Retinal pigment epithelial cell (primary cell): ENCODE measurements around the gene SUMF2.

ENCODE experiments used
- DNase-seq: peaks from one replicate; pipeline ENCODE4 v3.0.0-alpha.2; 2010; ENCODE audit warnings: low read depth
- H3K4me3 ChIP-seq: 2 replicates; pipeline ENCODE4 v1.5.1; 2011; ENCODE audit warnings: mild to moderate bottlenecking, low read length, control low read depth, moderate library complexity
- TF ChIP-seq, protein P1 (sequence below): conservative IDR thresholded peaks from 2 replicates; pipeline ENCODE4 v1.5.1; 2011; ENCODE audit warnings: low read depth, low read length, control low read depth, inconsistent platforms

Gene SUMF2

DNA sequence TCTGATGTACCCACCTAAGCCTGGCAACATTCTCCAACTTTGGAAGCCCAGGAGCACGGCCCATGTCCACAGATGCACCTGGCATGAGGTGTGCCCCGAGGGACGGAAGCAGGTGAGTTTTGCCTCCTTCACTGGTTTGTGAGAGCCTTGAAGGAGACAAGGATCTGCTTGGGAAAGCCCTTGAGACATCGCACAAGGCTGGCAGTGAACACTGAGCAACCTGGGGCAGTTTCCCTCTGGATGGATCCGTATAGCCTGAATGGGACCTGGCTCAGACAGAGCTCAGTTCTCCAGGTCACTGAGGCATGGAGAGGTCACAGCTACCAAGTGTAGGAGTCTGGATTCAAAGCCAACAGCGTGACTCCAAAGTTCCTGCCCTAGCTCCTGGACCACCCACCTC is 60.9 kb downstream of the SUMF2 start:
- no peak overlapping the region for H3K4me3 ChIP-seq
- TF ChIP-seq, protein P1, sequence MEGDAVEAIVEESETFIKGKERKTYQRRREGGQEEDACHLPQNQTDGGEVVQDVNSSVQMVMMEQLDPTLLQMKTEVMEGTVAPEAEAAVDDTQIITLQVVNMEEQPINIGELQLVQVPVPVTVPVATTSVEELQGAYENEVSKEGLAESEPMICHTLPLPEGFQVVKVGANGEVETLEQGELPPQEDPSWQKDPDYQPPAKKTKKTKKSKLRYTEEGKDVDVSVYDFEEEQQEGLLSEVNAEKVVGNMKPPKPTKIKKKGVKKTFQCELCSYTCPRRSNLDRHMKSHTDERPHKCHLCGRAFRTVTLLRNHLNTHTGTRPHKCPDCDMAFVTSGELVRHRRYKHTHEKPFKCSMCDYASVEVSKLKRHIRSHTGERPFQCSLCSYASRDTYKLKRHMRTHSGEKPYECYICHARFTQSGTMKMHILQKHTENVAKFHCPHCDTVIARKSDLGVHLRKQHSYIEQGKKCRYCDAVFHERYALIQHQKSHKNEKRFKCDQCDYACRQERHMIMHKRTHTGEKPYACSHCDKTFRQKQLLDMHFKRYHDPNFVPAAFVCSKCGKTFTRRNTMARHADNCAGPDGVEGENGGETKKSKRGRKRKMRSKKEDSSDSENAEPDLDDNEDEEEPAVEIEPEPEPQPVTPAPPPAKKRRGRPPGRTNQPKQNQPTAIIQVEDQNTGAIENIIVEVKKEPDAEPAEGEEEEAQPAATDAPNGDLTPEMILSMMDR, result no peak

DNA sequence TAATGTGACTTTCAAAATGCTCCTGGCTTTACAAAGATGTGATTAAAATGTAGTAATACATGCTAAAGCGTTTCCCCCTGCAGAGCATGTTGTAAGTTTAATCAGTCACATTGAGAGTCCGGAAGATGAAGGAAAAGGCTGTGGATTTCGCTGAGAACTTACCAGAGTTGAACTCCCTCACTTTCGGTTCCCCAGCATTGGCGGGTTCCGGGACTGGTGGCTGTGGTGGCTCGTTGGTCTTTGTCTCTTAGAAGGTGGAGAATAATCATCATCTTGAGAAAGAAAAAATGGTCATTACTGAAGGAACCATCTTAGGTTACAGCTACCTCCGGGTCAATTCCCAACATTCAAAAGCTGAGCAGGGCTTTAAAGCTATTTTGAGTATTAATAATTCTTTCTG is 61.7 kb downstream of the SUMF2 start:
- H3K4me3 ChIP-seq, result no peak overlapping the region
- TF ChIP-seq, protein P1, result no peak
- DNase-seq, result no peak

More for the DNA sequence above, 60.9 kb downstream of the SUMF2 start:
- no peak for DNase-seq

DNA sequence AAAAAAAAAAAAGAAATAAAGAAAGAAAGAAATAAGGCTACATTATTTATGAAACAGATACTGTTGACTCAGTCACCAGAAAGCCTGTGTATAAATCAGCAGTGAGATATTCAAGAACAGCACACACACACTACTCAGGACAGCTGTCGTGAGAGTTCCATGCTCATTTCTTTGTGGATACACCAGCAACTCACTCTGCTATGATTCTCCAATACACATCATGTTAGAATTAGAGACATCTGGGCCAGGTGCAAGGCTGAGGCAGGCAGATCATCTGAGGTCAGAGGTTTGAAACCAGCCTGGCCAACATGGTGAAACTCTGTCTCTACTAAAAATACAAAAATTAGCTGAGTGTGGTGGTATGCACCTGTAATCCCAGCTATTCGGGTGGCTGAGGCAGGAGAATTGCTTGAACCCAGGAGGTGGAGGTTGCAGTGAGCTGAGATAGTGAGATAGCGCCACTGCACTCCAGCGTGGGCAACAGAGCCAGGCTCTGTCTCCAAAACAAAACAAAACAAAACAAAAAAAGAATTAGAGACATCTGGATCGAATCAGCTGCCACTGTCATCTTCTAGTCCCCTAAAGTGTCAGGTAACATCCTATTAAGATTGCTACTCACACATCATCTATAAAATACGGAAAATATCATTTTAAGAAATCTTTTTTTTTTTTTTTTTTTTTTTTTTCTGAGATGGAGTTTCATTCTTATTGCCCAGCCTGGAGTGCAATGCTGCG is 63.3 kb downstream of the SUMF2 start:
- TF ChIP-seq, protein P1, result no peak
- H3K4me3 ChIP-seq, result no peak overlapping the region
- no peak for DNase-seq
